Caco-2 (cell line): ENCODE measurements around the gene MCL1. TPM values are rescaled to one million over a fixed set of nuclear protein-coding genes. Genes with fewer than 3 reads are reported as not detected.

ENCODE experiments used
- BruUV-seq: library from RNA; stranded (reverse); fragments of 400-500 nt; replicated peaks from 2 replicates; lab custom pipeline; 2021; lab: Mats Ljungman, UMichigan
- CTCF ChIA-PET: fragments of 300-600 bp; sonication (Branson Sonifier 250); formaldehyde crosslinking; loops from one replicate; lab custom pipeline; 2022; ENCODE audit warnings: antibody characterized with exemption; lab: Charles Lee
- POLR2A ChIA-PET: fragments of 300-600 bp; sonication (Branson Sonifier 250); formaldehyde crosslinking; loops from one replicate; lab custom pipeline; 2022; ENCODE audit warnings: antibody characterized with exemption; lab: Charles Lee
- DNase-seq, 2 experiments: peaks; one replicate each; pipeline versions ENCODE4 v3.0.0 to v3.0.0-alpha.2; 2020 to 2022
- H3K27me3 ChIP-seq: replicated peaks from 2 replicates; pipeline ENCODE4 v1.6.0; 2011; ENCODE audit warnings: low read length; ENCODE audit not compliant: control insufficient read depth, insufficient read depth
- H3K36me3 ChIP-seq: 2 replicates; pipeline ENCODE4 v1.5.1; 2011; ENCODE audit warnings: low read length; ENCODE audit not compliant: control insufficient read depth, insufficient read depth
- H3K4me1 ChIP-seq: fragments of 250-450 bp; sonication (Bioruptor Pico); 2 replicates; pipeline ENCODE4 v1.5.1; 2020; ENCODE audit warnings: mild to moderate bottlenecking
- H3K4me3 ChIP-seq: 2 replicates; pipeline ENCODE4 v1.5.1; 2011; ENCODE audit warnings: low read depth, mild to moderate bottlenecking, control low read depth, low read length
- H3K9me3 ChIP-seq: fragments of 250-450 bp; sonication (Bioruptor Pico); 2 replicates; pipeline ENCODE4 v1.5.1; 2020; ENCODE audit warnings: mild to moderate bottlenecking, moderate library complexity
- H3K27ac Mint-ChIP-seq: one replicate; pipeline ENCODE4 v1.8.0; 2022; ENCODE audit warnings: mixed read lengths; ENCODE audit not compliant: unreplicated experiment
- H3K27me3 Mint-ChIP-seq: one replicate; pipeline ENCODE4 v1.8.0; 2022; ENCODE audit warnings: mixed read lengths; ENCODE audit not compliant: insufficient read depth, unreplicated experiment
- H3K36me3 Mint-ChIP-seq: one replicate; pipeline ENCODE4 v1.8.0; 2022; ENCODE audit warnings: mild to moderate bottlenecking, mixed read lengths; ENCODE audit not compliant: insufficient read depth, unreplicated experiment
- H3K4me1 Mint-ChIP-seq: one replicate; pipeline ENCODE4 v1.8.0; 2022; ENCODE audit warnings: low read depth, mixed read lengths; ENCODE audit not compliant: unreplicated experiment
- H3K4me3 Mint-ChIP-seq: one replicate; pipeline ENCODE4 v1.8.0; 2022; ENCODE audit warnings: mild to moderate bottlenecking, moderate library complexity, mixed read lengths; ENCODE audit not compliant: unreplicated experiment
- H3K9me3 Mint-ChIP-seq: one replicate; pipeline ENCODE4 v1.8.0; 2022; ENCODE audit warnings: mixed read lengths; ENCODE audit not compliant: unreplicated experiment
- intact Hi-C: fragments of 100-400 bp; cut with micrococcal nuclease; formaldehyde crosslinking; loops from one replicate; pipeline ENCODE4 v1.10.0; 2022; ENCODE audit not compliant: unreplicated experiment
- total RNA-seq: library from RNA; stranded (reverse); gene quantifications from 2 replicates; pipeline ENCODE4 v1.2.3, GENCODE V29; 2022
- TF ChIP-seq, protein P1 (sequence below), 2 experiments: fragments of 200-600 bp in 1 of 2; IDR thresholded peaks; 1 replicate in 1 of 2; 2 replicates in 1 of 2; pipeline versions ENCODE4 v1.5.1 to v1.8.0; 2011 to 2022; ENCODE audit warnings: antibody characterized with exemption in 1 of 2, control low read depth in 1 of 2, inconsistent platforms in 1 of 2, low read depth in 1 of 2, low read length in 1 of 2, mild to moderate bottlenecking in 1 of 2, moderate library complexity in 1 of 2; ENCODE audit not compliant: insufficient read depth in 1 of 2, severe bottlenecking in 1 of 2, unreplicated experiment in 1 of 2

MCL1 gene
- total RNA-seq, 1 experiment from 2014 or later: 130 TPM

GRCh38 chr1:150535511-150536287, 43.7 kb downstream of the MCL1 start:
- BruUV-seq: no TSS peak
- Histone ChIP-seq H3K27me3 (no peaks in the 10 kb centered on the region), H3K4me3 (no peak overlapping the region), H3K36me3 (no peaks in the 10 kb centered on the region), H3K4me1 (peaks cover 66% of the 10 kb centered on the region), H3K9me3 (no peaks in the 10 kb centered on the region)
- H3K4me3 Mint-ChIP-seq: peak overlapping the region; percentile 7
- CTCF ChIA-PET: interaction anchor here (1.0 to 1.5 kb wide), 3 partner anchors 24 to 172 kb away, joined by 3 to 5 read pairs (median 4); partner anchors contain the start of gene RPRD2
- H3K36me3 Mint-ChIP-seq: peaks cover 18% of the 10 kb centered on the region
- POLR2A ChIA-PET: interaction anchor here (0.5 to 1.1 kb wide), 3 partner anchors 15 to 54 kb away, joined by 3 to 4 read pairs (median 3); partner anchors contain the start of gene MCL1
- H3K27ac Mint-ChIP-seq: peak overlapping the region; percentile 85
- peak; percentile 64 to 85 for DNase-seq
- no peaks in the 10 kb centered on the region for H3K9me3 Mint-ChIP-seq
- intact Hi-C loops: no loop called here
- no peaks in the 10 kb centered on the region for H3K27me3 Mint-ChIP-seq
- peaks cover 64% of the 10 kb centered on the region for H3K4me1 Mint-ChIP-seq
- TF ChIP-seq, protein P1, sequence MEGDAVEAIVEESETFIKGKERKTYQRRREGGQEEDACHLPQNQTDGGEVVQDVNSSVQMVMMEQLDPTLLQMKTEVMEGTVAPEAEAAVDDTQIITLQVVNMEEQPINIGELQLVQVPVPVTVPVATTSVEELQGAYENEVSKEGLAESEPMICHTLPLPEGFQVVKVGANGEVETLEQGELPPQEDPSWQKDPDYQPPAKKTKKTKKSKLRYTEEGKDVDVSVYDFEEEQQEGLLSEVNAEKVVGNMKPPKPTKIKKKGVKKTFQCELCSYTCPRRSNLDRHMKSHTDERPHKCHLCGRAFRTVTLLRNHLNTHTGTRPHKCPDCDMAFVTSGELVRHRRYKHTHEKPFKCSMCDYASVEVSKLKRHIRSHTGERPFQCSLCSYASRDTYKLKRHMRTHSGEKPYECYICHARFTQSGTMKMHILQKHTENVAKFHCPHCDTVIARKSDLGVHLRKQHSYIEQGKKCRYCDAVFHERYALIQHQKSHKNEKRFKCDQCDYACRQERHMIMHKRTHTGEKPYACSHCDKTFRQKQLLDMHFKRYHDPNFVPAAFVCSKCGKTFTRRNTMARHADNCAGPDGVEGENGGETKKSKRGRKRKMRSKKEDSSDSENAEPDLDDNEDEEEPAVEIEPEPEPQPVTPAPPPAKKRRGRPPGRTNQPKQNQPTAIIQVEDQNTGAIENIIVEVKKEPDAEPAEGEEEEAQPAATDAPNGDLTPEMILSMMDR (IDR thresholded peaks at IDR 0.05; ENCODE audit: insufficient read depth in 1 of 2, low read depth in 1 of 2, low read length in 1 of 2, severe bottlenecking in 1 of 2, unreplicated experiment in 1 of 2): no peak

- intact Hi-C loops: no loop called here
- no peaks in the 10 kb centered on the region for H3K27me3 Mint-ChIP-seq
Measured at GRCh38 chr1:150534002-150534401, 45.4 kb downstream of the MCL1 start.

GRCh38 chr1:150532860-150533259, 46.5 kb downstream of the MCL1 start:
- peak overlapping the region; percentile 66 for H3K4me3 Mint-ChIP-seq
- peaks cover 45% of the 10 kb centered on the region for H3K4me1 Mint-ChIP-seq
- Histone ChIP-seq H3K27me3 (no peaks in the 10 kb centered on the region), H3K4me3 (no peak overlapping the region), H3K36me3 (no peaks in the 10 kb centered on the region), H3K4me1 (peaks cover 55% of the 10 kb centered on the region), H3K9me3 (no peaks in the 10 kb centered on the region)
- TSS peak; percentile 62 for BruUV-seq
- no peaks in the 10 kb centered on the region for H3K27me3 Mint-ChIP-seq
- no peaks in the 10 kb centered on the region for H3K9me3 Mint-ChIP-seq
- peaks cover 18% of the 10 kb centered on the region for H3K36me3 Mint-ChIP-seq
- intact Hi-C loops: loop anchor here (1.0 kb wide), 4 partner anchors 15 to 69 kb away; partner anchors contain the start of genes FALEC and TARS2
- TF ChIP-seq, protein P1 (IDR thresholded peaks at IDR 0.05; ENCODE audit: insufficient read depth in 1 of 2, low read depth in 1 of 2, low read length in 1 of 2, severe bottlenecking in 1 of 2, unreplicated experiment in 1 of 2): no peak
- CTCF ChIA-PET: interaction anchor here (0.5 to 2.4 kb wide), 19 partner anchors 11 to 817 kb away, joined by 3 to 38 read pairs (median 5); partner anchors contain the start of genes ADAMTSL4, FALEC and RPRD2
- DNase-seq: no peak
- POLR2A ChIA-PET: interaction anchor here (0.6 to 1.4 kb wide), 7 partner anchors 16 to 371 kb away, joined by 3 to 17 read pairs (median 4); partner anchors contain the start of genes ENSA, FALEC, MCL1 and TARS2
- H3K27ac Mint-ChIP-seq: peak overlapping the region; percentile 91

More at GRCh38 chr1:150534002-150534401, 45.4 kb downstream of the MCL1 start:
- H3K9me3 Mint-ChIP-seq: no peaks in the 10 kb centered on the region
- Histone ChIP-seq H3K4me1 (peaks cover 66% of the 10 kb centered on the region), H3K4me3 (no peak overlapping the region), H3K36me3 (no peaks in the 10 kb centered on the region), H3K9me3 (no peaks in the 10 kb centered on the region), H3K27me3 (no peaks in the 10 kb centered on the region)
- no TSS peak for BruUV-seq
- DNase-seq: no peak
- H3K36me3 Mint-ChIP-seq: peaks cover 18% of the 10 kb centered on the region
- ChIA-PET POLR2A (no interaction called here), CTCF (interaction anchor here (0.7 kb wide), 1 partner anchor 36 kb away, joined by 4 read pairs; no protein-coding TSS in a partner anchor)
- peak overlapping the region; percentile 91 for H3K27ac Mint-ChIP-seq
- H3K4me1 Mint-ChIP-seq: peaks cover 56% of the 10 kb centered on the region
- TF ChIP-seq, protein P1 (IDR thresholded peaks at IDR 0.05; ENCODE audit: insufficient read depth in 1 of 2, low read depth in 1 of 2, low read length in 1 of 2, severe bottlenecking in 1 of 2, unreplicated experiment in 1 of 2): no peak
- H3K4me3 Mint-ChIP-seq: no peak overlapping the region
